Activated CD8-positive, alpha-beta memory T cell treated with anti-CD3 and anti-CD28 coated beads, Interleukin-2, amount 10 ng/mL, durations not matched to agents 7 days and 5 days (primary cell): ENCODE measurements around the gene FURIN. TPM values are rescaled to one million over a fixed set of nuclear protein-coding genes. Genes with fewer than 3 reads are reported as not detected.
A peak's percentile ranks its signal among the peaks of the same experiment; 100 is the strongest.

Experiments
- ATAC-seq: fragments of 150-1000 bp; cut with Tn5 transposase; one replicate; pipeline ENCODE4 v1.10.0; 2021; ENCODE audit warnings: moderate library complexity
- CTCF ChIA-PET: fragments of 350-600 bp; sonication (Branson Sonifier 250); formaldehyde crosslinking; loops from one replicate; lab custom pipeline; 2021; ENCODE audit warnings: antibody characterized with exemption; lab: Charles Lee
- DNase-seq: peaks from one replicate; pipeline ENCODE4 v3.0.0-alpha.2; 2020
- H3K27ac Mint-ChIP-seq: one replicate; pipeline ENCODE4 v1.8.0; 2021; ENCODE audit warnings: mild to moderate bottlenecking, mixed read lengths
- H3K27me3 Mint-ChIP-seq: one replicate; pipeline ENCODE4 v1.8.0; 2021; ENCODE audit warnings: mixed read lengths
- H3K36me3 Mint-ChIP-seq: one replicate; pipeline ENCODE4 v1.8.0; 2021; ENCODE audit warnings: mild to moderate bottlenecking, mixed read lengths
- H3K4me1 Mint-ChIP-seq: one replicate; pipeline ENCODE4 v1.8.0; 2021; ENCODE audit warnings: mixed read lengths
- H3K4me3 Mint-ChIP-seq: one replicate; pipeline ENCODE4 v1.8.0; 2021; ENCODE audit warnings: mild to moderate bottlenecking, moderate library complexity, mixed read lengths
- H3K9me3 Mint-ChIP-seq: one replicate; pipeline ENCODE4 v1.8.0; 2022; ENCODE audit warnings: low read depth, mixed read lengths
- total RNA-seq, 2 experiments: library from RNA; stranded (reverse); gene quantifications; one replicate each; pipeline ENCODE4 v1.2.3, GENCODE V29; 2021

FURIN gene
- total RNA-seq, 2 experiments from 2014 or later: 487 to 625 TPM

DNA sequence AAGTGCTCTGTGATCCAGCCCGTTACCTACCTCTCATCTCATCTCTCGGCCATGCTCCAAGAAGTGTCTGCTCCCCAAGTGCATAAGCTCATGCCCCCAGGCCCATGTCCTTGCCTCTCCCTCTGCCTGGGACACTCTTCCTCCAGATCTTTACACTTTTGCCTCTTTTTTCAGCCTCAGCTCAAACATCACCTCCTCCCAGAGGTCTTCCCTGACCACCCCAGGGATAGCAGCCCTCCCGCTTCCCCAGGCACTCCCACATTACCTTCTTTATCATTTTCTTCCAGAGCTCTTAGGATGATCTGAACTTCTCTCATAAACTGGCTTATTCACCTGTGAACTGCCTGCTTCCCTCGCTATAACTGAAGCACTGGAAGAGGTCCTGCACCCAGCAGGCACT, 2.7 kb upstream of the FURIN start:
- Mint-ChIP-seq H3K27ac (peak overlapping the region; percentile 17), H3K27me3 (no peaks in the 10 kb centered on the region), H3K9me3 (no peaks in the 10 kb centered on the region), H3K4me1 (peaks cover 65% of the 10 kb centered on the region), H3K4me3 (no peak overlapping the region), H3K36me3 (peaks cover 8% of the 10 kb centered on the region)
- CTCF ChIA-PET: interaction anchor here (0.7 kb wide), 1 partner anchor 48 kb away, joined by 3 read pairs; no protein-coding TSS in a partner anchor
- DNase-seq: no peak
- no peak for ATAC-seq

DNA sequence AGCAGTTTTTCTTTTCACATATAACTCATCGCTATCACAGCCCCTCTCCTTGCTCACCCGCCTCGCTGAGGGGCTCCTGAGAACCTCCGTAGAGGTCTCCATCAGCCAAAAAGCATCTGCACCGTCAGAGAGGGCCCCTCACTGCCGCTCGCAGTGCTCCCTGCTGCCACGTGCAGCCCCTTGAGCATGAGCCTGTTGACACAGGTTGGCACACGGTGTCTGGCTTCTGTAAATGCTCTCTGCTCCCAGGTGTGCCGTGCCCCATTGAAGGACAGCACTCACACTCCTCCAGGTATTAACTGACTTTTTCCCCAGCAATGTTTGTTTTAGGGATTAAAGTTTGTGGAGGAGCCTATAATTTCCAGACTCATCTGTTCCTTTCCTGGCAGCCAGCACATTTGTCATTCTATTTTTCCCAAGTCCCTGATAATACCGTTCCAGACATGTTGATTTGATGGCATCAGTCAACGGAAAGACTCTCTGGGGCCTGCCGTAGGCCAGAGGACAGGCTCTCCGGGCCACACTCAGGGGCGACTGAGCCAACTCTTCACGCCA, 2.1 kb upstream of the FURIN start:
- H3K36me3 Mint-ChIP-seq: peaks cover 10% of the 10 kb centered on the region
- H3K27ac Mint-ChIP-seq: no peak overlapping the region
- H3K9me3 Mint-ChIP-seq: no peaks in the 10 kb centered on the region
- peaks cover 64% of the 10 kb centered on the region for H3K4me1 Mint-ChIP-seq
- no peak overlapping the region for H3K4me3 Mint-ChIP-seq
- ATAC-seq: no peak
- no peak for DNase-seq
- CTCF ChIA-PET: no interaction called here
- no peaks in the 10 kb centered on the region for H3K27me3 Mint-ChIP-seq

DNA sequence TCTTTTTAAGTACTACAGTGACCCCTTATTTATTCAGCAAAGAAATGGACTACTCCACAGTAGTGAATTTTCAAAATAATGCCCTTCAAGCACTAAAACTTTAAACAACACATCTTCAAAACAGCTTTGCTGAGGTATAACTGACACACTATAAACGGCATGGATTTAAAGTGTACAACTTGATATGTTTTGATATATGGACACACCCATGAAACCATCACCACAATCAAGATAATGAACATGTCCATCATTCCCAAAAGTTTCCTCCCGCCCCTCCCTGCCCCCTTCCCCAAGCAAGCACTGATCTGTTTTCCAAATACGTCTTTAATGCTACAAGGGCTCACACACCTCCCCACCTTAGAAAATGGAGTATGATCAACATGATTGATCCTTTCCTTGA, 1.6 kb upstream of the FURIN start:
- peaks cover 60% of the 10 kb centered on the region for H3K4me1 Mint-ChIP-seq
- H3K9me3 Mint-ChIP-seq: no peaks in the 10 kb centered on the region
- H3K27ac Mint-ChIP-seq: no peak overlapping the region
- H3K27me3 Mint-ChIP-seq: no peaks in the 10 kb centered on the region
- no peak for ATAC-seq
- DNase-seq: no peak
- CTCF ChIA-PET: interaction anchor here (2.0 kb wide), 1 partner anchor 19 kb away, joined by 13 read pairs; no protein-coding TSS in a partner anchor
- H3K4me3 Mint-ChIP-seq: no peak overlapping the region
- peaks cover 9% of the 10 kb centered on the region for H3K36me3 Mint-ChIP-seq

DNA sequence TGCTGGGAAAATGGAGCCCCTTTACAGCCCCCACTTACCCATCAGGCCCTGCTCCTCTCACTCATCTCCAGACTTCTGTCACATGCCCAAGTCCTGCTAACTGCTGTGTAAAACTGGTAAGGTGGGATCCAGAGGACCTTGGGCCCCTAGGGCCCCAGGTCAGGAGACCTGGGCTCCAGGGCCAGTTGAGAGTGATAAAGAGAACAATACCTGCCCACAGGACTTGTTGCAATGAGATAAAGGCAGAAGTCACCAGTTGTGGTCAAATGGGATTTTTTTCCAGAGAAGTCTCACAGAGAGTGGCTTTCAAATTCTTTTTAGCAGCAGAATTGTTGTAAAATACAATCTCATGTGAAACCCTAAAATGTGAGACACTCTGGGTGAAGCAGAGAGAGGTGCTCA, 753 bp downstream of the FURIN start:
- Mint-ChIP-seq H3K9me3 (no peaks in the 10 kb centered on the region), H3K27ac (peak overlapping the region; percentile 86), H3K36me3 (peaks cover 29% of the 10 kb centered on the region), H3K4me1 (peaks cover 44% of the 10 kb centered on the region), H3K4me3 (peak overlapping the region; percentile 83), H3K27me3 (no peaks in the 10 kb centered on the region)
- CTCF ChIA-PET: interaction anchor here (0.8 to 2.3 kb wide), 3 partner anchors 17 to 63 kb away, joined by 3 to 10 read pairs (median 4); partner anchors contain the start of gene HDDC3
- DNase-seq (no peak), ATAC-seq (no peak)

DNA sequence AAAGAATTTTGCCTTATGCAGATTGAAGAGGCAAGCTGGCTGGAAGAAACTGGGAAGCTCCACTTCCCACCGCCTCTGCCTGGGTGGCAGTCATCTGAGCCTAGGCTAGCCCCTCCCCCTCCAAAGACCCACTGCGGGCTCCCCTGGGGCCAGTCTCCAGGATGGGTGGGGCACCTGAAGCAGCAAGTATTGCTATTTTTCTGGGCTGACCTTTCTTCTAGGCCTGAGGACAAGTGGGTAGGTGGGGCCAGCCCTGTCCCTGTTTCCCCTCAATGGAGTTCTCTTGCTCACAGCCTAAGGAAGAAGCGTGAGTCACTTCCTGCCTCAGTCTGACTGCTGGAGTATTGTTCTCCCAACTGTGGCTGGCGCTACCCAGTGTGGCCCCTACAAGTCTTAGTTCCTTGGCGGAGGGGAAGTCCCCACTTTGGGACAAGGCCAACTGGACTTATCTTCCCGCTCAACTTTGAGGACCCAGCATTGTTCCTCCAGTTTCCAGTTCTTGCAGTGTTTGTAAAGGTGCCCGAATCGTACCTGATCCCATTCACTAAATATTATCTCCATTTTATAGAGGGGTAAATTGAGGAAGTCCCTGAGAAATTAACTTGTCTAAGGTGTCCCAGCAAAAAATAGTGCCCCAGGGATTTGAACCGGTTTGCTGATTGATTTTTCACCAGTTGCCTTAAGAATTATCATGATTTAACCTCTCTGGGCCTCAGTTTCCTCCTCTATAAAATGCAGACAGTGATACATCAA, 1.4 kb downstream of the FURIN start:
- DNase-seq: peak; percentile 70
- H3K27ac Mint-ChIP-seq: peak overlapping the region; percentile 86
- H3K4me3 Mint-ChIP-seq: peak overlapping the region; percentile 83
- H3K9me3 Mint-ChIP-seq: no peaks in the 10 kb centered on the region
- CTCF ChIA-PET: interaction anchor here (0.8 to 2.4 kb wide), 10 partner anchors 12 to 65 kb away, joined by 3 to 10 read pairs (median 5); partner anchors contain the start of gene MAN2A2
- peaks cover 49% of the 10 kb centered on the region for H3K4me1 Mint-ChIP-seq
- peaks cover 34% of the 10 kb centered on the region for H3K36me3 Mint-ChIP-seq
- ATAC-seq: peak; percentile 37
- H3K27me3 Mint-ChIP-seq: no peaks in the 10 kb centered on the region

DNA sequence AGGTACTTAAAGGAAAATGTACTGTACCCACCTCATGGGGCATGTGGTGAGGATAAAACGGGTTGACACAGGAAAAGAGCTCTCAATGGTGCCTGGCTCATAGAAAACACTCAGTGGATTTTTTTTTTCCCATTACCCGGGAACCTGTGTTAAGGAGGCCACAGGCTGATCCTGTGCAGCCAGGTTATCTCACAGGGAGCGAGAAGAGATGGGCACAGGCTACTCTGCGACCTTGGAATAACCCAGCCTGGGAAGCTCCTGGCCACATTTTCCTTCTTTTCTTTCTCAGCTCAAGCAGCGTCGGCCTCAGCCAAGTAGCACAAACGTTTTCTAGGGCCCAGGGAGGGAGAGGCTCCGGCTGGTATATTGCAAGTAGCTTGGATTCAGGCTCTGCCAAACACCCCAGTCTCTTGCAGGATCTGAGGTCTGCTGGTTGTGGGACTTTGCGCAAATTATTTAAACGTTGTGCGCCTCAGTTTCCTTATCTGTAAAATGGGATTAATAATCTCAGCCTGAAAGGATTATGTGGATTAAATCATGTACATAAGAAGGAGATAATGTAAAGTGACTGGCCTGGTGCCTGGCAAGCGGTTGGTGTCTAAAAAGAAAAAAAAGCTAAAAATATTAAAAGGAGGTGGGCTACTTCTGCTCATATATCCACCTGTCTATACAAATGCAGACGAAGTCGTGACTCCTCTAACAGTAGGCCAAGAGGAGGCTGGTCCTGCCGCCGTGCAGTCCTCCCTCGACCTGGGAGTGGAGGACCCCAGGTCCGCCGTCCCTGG, 2.2 kb downstream of the FURIN start:
- H3K36me3 Mint-ChIP-seq: peaks cover 41% of the 10 kb centered on the region
- DNase-seq (no peak), ATAC-seq (peak; percentile 41)
- no peaks in the 10 kb centered on the region for H3K9me3 Mint-ChIP-seq
- peaks cover 57% of the 10 kb centered on the region for H3K4me1 Mint-ChIP-seq
- CTCF ChIA-PET: interaction anchor here (0.8 to 2.4 kb wide), 11 partner anchors 13 to 481 kb away, joined by 3 to 10 read pairs (median 4); partner anchors contain the start of gene MAN2A2
- no peaks in the 10 kb centered on the region for H3K27me3 Mint-ChIP-seq
- peak overlapping the region; percentile 86 for H3K27ac Mint-ChIP-seq
- H3K4me3 Mint-ChIP-seq: peak overlapping the region; percentile 83

DNA sequence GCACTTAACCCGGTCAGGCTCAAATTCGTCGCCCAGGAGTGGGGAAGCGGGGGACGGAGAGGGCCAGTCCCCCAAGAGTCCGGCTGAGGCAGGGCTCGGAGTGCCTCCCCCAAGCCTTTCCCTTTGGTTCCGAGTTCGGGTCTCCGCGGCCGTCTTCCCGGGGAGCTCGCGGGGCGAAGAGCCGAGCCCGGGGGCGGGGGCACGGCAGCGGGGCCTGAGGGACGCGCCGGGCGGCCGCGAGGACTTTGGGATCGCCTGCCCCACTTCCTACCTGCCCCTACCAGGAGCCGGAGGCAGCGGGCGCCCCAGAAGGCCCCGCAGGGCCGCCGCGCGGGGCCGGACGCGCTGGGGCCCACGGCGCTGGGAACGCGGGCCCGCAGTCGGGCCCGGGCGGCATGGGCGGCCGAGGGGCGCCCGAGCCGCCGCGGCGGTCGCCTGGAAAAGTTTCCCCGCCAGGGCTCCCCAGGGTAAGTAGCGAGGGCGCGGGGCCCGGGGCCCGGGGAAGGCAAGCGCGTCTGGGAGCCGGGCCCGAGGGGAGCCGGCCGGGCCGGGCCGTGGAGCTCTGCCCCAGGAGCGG, 2.8 kb downstream of the FURIN start:
- Mint-ChIP-seq H3K4me3 (peak overlapping the region; percentile 83), H3K27ac (peak overlapping the region; percentile 86), H3K4me1 (peaks cover 60% of the 10 kb centered on the region), H3K9me3 (no peaks in the 10 kb centered on the region), H3K27me3 (no peaks in the 10 kb centered on the region), H3K36me3 (peaks cover 48% of the 10 kb centered on the region)
- CTCF ChIA-PET: interaction anchor here (0.8 to 2.4 kb wide), 12 partner anchors 13 to 482 kb away, joined by 3 to 10 read pairs (median 4); partner anchors contain the start of gene MAN2A2
- DNase-seq (no peak), ATAC-seq (peak; percentile 38)

DNA sequence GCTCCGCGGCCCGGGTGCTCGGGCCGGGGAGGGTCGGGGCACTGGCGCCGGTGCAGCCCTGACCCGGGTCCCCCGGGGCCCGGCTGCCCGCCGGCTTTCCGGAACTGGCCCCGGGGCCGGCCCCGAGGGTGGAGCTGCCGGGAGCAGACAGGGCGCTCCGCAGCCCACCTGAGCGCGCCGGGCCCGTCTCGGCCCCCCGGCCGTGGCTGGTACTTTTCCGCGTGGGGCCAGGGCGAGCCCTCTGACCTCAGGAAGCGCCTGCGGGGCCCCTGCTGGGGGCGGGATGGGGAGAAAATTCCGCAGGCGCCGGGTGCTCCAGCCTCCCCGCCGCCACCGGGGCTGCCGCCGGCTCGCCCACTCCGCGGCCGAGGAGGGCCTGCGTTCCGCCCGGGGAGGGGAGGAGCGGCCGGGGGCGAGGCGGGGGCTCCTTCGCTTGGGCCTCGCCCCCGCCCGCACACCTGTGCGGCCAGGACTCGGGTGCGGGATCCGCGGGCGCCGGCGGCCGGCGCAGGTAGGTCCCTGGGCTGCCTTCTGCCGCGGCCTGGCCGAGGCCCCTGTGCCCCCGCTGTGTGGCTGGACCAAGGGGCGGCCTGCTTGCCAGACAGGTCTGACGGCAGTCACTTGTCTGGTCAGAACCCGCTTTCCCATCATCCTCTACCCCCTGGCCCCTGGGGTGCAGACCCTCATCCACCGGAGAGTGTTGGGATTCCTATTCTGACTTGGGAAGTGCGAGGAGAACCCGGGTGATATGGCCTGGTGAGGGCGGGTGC, 3.5 kb downstream of the FURIN start:
- H3K4me1 Mint-ChIP-seq: peaks cover 63% of the 10 kb centered on the region
- DNase-seq (no peak), ATAC-seq (peak; percentile 17)
- H3K9me3 Mint-ChIP-seq: no peaks in the 10 kb centered on the region
- peaks cover 55% of the 10 kb centered on the region for H3K36me3 Mint-ChIP-seq
- CTCF ChIA-PET: interaction anchor here (0.9 to 2.4 kb wide), 7 partner anchors 14 to 208 kb away, joined by 3 to 8 read pairs (median 6); partner anchors contain the start of gene MAN2A2
- peak overlapping the region; percentile 95 for H3K4me3 Mint-ChIP-seq
- peak overlapping the region; percentile 91 for H3K27ac Mint-ChIP-seq
- H3K27me3 Mint-ChIP-seq: no peaks in the 10 kb centered on the region

DNA sequence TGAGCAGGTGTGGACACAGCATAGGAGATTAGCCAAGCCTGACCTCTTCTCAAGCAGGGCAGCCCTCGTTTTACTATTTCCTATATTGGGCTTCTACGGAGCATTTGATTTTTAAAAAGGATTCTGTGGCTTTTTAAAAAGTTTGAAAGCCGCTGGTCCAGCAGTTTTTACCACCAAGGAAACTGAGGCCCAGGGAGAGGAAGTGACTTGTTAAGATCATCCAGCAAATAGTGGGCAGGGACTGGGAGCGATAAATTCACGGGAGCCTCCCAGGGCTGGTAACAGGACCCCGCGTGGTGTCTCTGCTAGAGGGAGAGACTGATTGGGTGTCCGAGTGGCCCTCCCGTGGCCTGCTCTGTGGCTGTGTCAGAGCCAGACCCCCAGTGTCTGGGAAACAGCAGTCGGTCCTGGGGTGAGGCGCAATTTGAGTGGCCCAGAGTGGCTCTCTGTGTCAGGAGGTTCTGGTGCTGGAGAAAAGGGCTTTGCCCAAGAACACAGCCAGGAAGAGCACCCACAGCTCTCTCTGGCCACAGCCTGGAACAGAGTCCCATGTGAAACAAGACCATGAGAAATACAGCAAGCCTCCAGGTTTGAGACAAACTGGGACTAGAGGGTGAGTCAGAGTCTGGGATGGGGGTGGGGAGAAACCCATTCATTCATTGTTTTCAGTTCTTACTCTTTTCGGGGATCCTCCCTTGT, 4.2 kb downstream of the FURIN start:
- ATAC-seq (peak; percentile 18), DNase-seq (no peak)
- Mint-ChIP-seq H3K4me1 (peaks cover 67% of the 10 kb centered on the region), H3K36me3 (peaks cover 62% of the 10 kb centered on the region), H3K9me3 (no peaks in the 10 kb centered on the region), H3K27ac (peak overlapping the region; percentile 91), H3K4me3 (peak overlapping the region; percentile 95), H3K27me3 (no peaks in the 10 kb centered on the region)
- CTCF ChIA-PET: interaction anchor here (1.7 to 3.1 kb wide), 2 partner anchors 13 to 20 kb away, joined by 4 to 20 read pairs; no protein-coding TSS in a partner anchor

DNA sequence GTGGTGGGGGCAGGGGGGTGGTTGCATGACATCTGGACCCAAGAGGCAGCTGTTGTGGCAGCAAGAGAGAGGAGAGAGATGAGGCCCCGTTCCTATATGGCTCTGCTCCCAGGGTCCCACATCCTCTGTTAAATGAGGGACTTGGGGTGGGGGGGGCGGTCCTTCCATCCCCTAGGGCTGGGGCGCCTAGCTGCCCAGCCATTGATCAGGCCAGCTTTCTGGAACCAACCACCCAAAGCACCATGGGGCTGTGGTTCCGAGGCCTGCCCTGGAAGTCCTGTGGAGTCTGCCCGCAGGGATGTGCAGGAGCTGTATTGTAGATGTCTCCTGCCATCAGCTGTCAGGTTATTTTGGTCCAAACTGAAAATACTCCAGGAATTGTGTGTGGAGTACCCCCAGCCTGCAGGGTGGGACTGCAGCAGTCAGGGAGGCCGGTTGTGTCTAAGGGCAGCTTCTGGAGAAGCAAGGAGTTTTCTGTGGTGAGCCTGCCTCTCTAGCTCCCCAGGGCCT, 5.2 kb downstream of the FURIN start:
- Mint-ChIP-seq H3K36me3 (peaks cover 71% of the 10 kb centered on the region), H3K27ac (peak overlapping the region; percentile 91), H3K27me3 (no peaks in the 10 kb centered on the region), H3K4me3 (peak overlapping the region; percentile 95), H3K4me1 (peaks cover 69% of the 10 kb centered on the region), H3K9me3 (no peaks in the 10 kb centered on the region)
- ATAC-seq: no peak
- DNase-seq: no peak
- CTCF ChIA-PET: interaction anchor here (0.8 to 3.1 kb wide), 6 partner anchors 12 to 91 kb away, joined by 3 to 20 read pairs (median 4); no protein-coding TSS in a partner anchor

DNA sequence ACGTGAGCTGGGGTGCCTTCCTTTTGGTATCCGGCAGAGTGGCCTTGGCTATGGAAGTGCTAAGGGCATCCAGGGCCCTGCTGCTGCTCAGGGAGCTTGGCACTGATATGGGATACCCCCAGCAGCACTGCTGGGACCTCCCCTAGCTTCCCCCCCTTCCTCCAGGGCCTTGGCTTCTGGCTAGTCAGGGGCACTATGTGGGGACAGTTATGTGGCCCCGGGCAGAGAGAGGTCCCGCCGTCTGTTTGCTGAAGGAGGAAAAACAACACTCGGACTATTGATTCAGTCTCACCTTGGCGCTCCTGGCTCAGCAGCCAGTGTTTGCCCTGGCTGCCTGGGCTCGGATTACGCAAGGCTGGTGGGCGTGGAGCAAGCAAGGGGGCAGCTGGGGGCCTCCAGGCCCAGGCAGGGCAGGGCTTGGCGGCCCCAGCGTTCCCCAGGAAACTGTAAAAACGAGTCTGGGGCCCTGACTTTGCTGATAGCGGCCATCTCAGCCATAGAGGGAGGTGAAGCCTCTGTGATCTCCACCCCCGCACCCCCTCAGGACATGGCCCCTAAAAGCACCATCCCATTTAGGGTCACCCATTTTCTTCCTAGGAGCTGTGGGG, 5.7 kb downstream of the FURIN start:
- H3K36me3 Mint-ChIP-seq: peaks cover 76% of the 10 kb centered on the region
- ATAC-seq (no peak), DNase-seq (no peak)
- H3K27me3 Mint-ChIP-seq: no peaks in the 10 kb centered on the region
- CTCF ChIA-PET: interaction anchor here (0.8 to 3.1 kb wide), 7 partner anchors 12 to 91 kb away, joined by 3 to 20 read pairs (median 3); no protein-coding TSS in a partner anchor
- H3K27ac Mint-ChIP-seq: peak overlapping the region; percentile 91
- peaks cover 69% of the 10 kb centered on the region for H3K4me1 Mint-ChIP-seq
- H3K4me3 Mint-ChIP-seq: peak overlapping the region; percentile 95
- H3K9me3 Mint-ChIP-seq: no peaks in the 10 kb centered on the region
